Measurements from ENCODE around the gene INSR. TPM values are rescaled to one million over a fixed set of nuclear protein-coding genes. Genes with fewer than 3 reads are reported as not detected.
A peak's percentile ranks its signal among the peaks of the same experiment; 100 is the strongest.

INSR gene
- total and polyA plus RNA-seq, 3 experiments from 2014 or later, result 1.2 TPM; not detected in 1

GRCh38 chr19:7137120-7137519 lies 157.1 kb downstream of the INSR start:
- ChIA-PET CTCF (no interaction called here), POLR2A (no interaction called here)
- no peaks in the 10 kb centered on the region for H3K36me3 Mint-ChIP-seq
- H3K4me3 Mint-ChIP-seq, result no peak overlapping the region
- peaks cover 0 to 2% of the 10 kb centered on the region in 2 donors for H3K27me3 Mint-ChIP-seq
- Histone ChIP-seq H3K27ac (ENCODE audit: low read depth, low read length) (no peak overlapping the region), H3K4me3 (ENCODE audit: low read length) (no peak overlapping the region), H3K4me1 (ENCODE audit: insufficient read depth, low read length) (no peaks in the 10 kb centered on the region), H3K36me3 (ENCODE audit: insufficient read depth, low read length) (no peaks in the 10 kb centered on the region), H3K27me3 (ENCODE audit: insufficient read depth, low read length, poor library complexity, severe bottlenecking) (no peaks in the 10 kb centered on the region), H3K9me3 (ENCODE audit: low read length) (no peaks in the 10 kb centered on the region)
- H3K9me3 Mint-ChIP-seq, result peaks cover 0 to 5% (median 0%) of the 10 kb centered on the region in 5 donors
- DNase-seq, result no peak
- no peaks in the 10 kb centered on the region for H3K4me1 Mint-ChIP-seq
- H3K27ac Mint-ChIP-seq, result no peak overlapping the region

DNA sequence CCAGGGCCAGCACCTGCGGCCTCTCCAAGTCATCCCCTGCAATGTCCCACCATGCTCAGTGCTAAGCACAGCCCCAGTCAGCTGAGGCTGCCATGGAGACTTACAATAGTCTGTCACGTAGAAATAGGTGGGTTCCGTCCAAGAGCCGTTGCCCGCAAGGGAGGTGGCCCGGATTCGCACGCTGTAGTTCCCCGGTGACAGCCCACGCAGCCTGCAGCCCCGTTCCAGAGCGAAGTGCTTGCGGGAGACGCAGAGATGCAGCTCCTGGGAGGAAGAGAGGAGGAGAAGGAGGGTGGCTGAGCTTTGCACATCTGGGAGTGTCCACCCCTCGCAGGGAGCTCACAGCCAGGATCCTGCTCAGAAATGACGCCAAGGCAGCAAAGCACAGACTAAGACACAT lies 162.2 kb downstream of the INSR start:
- Mint-ChIP-seq H3K27me3 (peaks cover 4 to 7% of the 10 kb centered on the region in 2 donors), H3K4me1 (no peaks in the 10 kb centered on the region), H3K36me3 (no peaks in the 10 kb centered on the region), H3K27ac (no peak overlapping the region), H3K9me3 (peaks cover 0 to 2% (median 0%) of the 10 kb centered on the region in 5 donors), H3K4me3 (no peak overlapping the region)
- Histone ChIP-seq H3K4me3 (ENCODE audit: low read length) (no peak overlapping the region), H3K27me3 (ENCODE audit: insufficient read depth, low read length, poor library complexity, severe bottlenecking) (no peaks in the 10 kb centered on the region), H3K4me1 (ENCODE audit: insufficient read depth, low read length) (no peaks in the 10 kb centered on the region), H3K9me3 (ENCODE audit: low read length) (no peaks in the 10 kb centered on the region), H3K36me3 (ENCODE audit: insufficient read depth, low read length) (no peaks in the 10 kb centered on the region), H3K27ac (ENCODE audit: low read depth, low read length) (no peak overlapping the region)
- ChIA-PET POLR2A (no interaction called here), CTCF (no interaction called here)
- no peak for DNase-seq

- H3K9me3 ChIP-seq (ENCODE audit: low read length), result no peaks in the 10 kb centered on the region
- no peak overlapping the region for H3K27ac Mint-ChIP-seq
- peaks cover 0 to 1% (median 0%) of the 10 kb centered on the region in 3 donors for H3K36me3 Mint-ChIP-seq
- no peaks in the 10 kb centered on the region for H3K36me3 ChIP-seq (ENCODE audit: insufficient read depth, low read length)
- no peaks in the 10 kb centered on the region for H3K27me3 ChIP-seq (ENCODE audit: insufficient read depth, low read length, poor library complexity, severe bottlenecking)
- H3K4me3 Mint-ChIP-seq, result no peak overlapping the region
- no peak overlapping the region for H3K4me3 ChIP-seq (ENCODE audit: low read length)
- H3K9me3 Mint-ChIP-seq, result peaks cover 0 to 6% (median 4%) of the 10 kb centered on the region in 5 donors
- peaks cover 4 to 7% of the 10 kb centered on the region in 2 donors for H3K27me3 Mint-ChIP-seq
- POLR2A ChIA-PET, result no interaction called here
- CTCF ChIA-PET, result no interaction called here
- no peaks in the 10 kb centered on the region for H3K4me1 ChIP-seq (ENCODE audit: insufficient read depth, low read length)
- H3K4me1 Mint-ChIP-seq, result no peaks in the 10 kb centered on the region
- no peak overlapping the region for H3K27ac ChIP-seq (ENCODE audit: low read depth, low read length)
- DNase-seq, result no peak
Measured at GRCh38 chr19:7130043-7130442, 164.2 kb downstream of the INSR start.

GRCh38 chr19:7126132-7126531 lies 168.1 kb downstream of the INSR start:
- H3K4me3 ChIP-seq (ENCODE audit: low read length), result no peak overlapping the region
- Mint-ChIP-seq H3K27me3 (peaks cover 0 to 14% of the 10 kb centered on the region in 2 donors), H3K4me1 (no peaks in the 10 kb centered on the region), H3K36me3 (peaks cover 0 to 3% (median 0%) of the 10 kb centered on the region in 3 donors), H3K27ac (no peak overlapping the region), H3K4me3 (no peak overlapping the region), H3K9me3 (peaks cover 0 to 9% (median 4%) of the 10 kb centered on the region in 5 donors)
- H3K27ac ChIP-seq (ENCODE audit: low read depth, low read length), result no peak overlapping the region
- ChIA-PET CTCF (no interaction called here), POLR2A (no interaction called here)
- no peaks in the 10 kb centered on the region for H3K4me1 ChIP-seq (ENCODE audit: insufficient read depth, low read length)
- no peak for DNase-seq
- H3K27me3 ChIP-seq (ENCODE audit: insufficient read depth, low read length, poor library complexity, severe bottlenecking), result no peaks in the 10 kb centered on the region
- H3K36me3 ChIP-seq (ENCODE audit: insufficient read depth, low read length), result no peaks in the 10 kb centered on the region
- no peaks in the 10 kb centered on the region for H3K9me3 ChIP-seq (ENCODE audit: low read length)

DNA sequence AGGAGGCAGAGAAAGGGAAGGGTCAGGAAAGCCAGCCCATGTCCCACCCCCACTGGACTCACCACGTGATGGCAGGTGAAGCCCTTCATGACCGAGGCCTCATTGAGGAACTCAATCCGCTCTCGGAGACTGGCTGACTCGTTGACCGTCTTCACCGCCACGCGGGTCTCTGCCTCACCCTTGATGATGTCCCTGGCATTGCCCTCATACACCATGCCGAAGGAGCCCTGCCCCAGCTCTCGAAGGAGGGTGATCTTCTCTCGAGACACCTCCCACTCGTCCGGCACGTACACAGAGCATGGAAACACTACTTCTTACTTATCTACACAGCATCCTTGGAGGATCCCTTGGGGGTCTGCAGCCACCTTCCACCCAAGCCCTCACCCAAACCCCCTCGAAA lies 169.0 kb downstream of the INSR start:
- Histone ChIP-seq H3K4me3 (ENCODE audit: low read length) (no peak overlapping the region), H3K9me3 (ENCODE audit: low read length) (no peaks in the 10 kb centered on the region), H3K27me3 (ENCODE audit: insufficient read depth, low read length, poor library complexity, severe bottlenecking) (no peaks in the 10 kb centered on the region), H3K4me1 (ENCODE audit: insufficient read depth, low read length) (no peaks in the 10 kb centered on the region), H3K27ac (ENCODE audit: low read depth, low read length) (no peak overlapping the region), H3K36me3 (ENCODE audit: insufficient read depth, low read length) (no peaks in the 10 kb centered on the region)
- DNase-seq, result no peak
- Mint-ChIP-seq H3K4me1 (no peaks in the 10 kb centered on the region), H3K9me3 (peaks cover 0 to 9% (median 4%) of the 10 kb centered on the region in 5 donors), H3K27me3 (peaks cover 0 to 11% of the 10 kb centered on the region in 2 donors), H3K36me3 (peaks cover 0 to 3% (median 0%) of the 10 kb centered on the region in 3 donors), H3K4me3 (no peak overlapping the region), H3K27ac (no peak overlapping the region)
- ChIA-PET POLR2A (no interaction called here), CTCF (no interaction called here)

- peaks cover 0 to 9% (median 2%) of the 10 kb centered on the region in 5 donors for H3K9me3 Mint-ChIP-seq
- Histone ChIP-seq H3K27ac (ENCODE audit: low read depth, low read length) (no peak overlapping the region), H3K36me3 (ENCODE audit: insufficient read depth, low read length) (no peaks in the 10 kb centered on the region), H3K4me3 (ENCODE audit: low read length) (no peak overlapping the region), H3K27me3 (ENCODE audit: insufficient read depth, low read length, poor library complexity, severe bottlenecking) (no peaks in the 10 kb centered on the region), H3K9me3 (ENCODE audit: low read length) (no peaks in the 10 kb centered on the region), H3K4me1 (ENCODE audit: insufficient read depth, low read length) (no peaks in the 10 kb centered on the region)
- DNase-seq, result no peak
- no peak overlapping the region for H3K4me3 Mint-ChIP-seq
- no peak overlapping the region for H3K27ac Mint-ChIP-seq
- no peaks in the 10 kb centered on the region for H3K4me1 Mint-ChIP-seq
- ChIA-PET POLR2A (no interaction called here), CTCF (no interaction called here)
- peaks cover 0 to 3% (median 0%) of the 10 kb centered on the region in 3 donors for H3K36me3 Mint-ChIP-seq
- H3K27me3 Mint-ChIP-seq, result peaks cover 0 to 12% of the 10 kb centered on the region in 2 donors
Measured at GRCh38 chr19:7124782-7125181, 169.4 kb downstream of the INSR start.

DNA sequence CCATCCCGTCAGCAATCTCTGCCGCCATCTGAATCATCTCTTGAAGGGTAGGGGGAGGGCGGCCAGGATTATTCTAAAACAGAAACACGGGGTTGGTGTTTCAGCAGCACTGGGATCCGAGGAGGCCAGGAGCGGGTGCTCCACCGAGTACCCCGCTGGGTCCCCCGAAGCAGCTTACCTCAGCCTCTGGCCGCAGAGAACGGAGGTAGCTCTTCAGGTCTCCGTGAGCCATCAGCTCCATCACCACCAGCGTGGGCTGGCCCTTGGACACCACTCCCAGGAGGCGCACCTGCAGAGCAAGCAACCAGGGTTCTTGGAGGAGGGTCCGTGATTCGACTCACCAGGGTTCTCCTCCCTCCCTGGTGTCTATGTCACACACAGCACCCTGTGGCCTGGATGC lies 171.5 kb downstream of the INSR start:
- H3K27ac Mint-ChIP-seq, result no peak overlapping the region
- no peak for DNase-seq
- H3K9me3 ChIP-seq (ENCODE audit: low read length), result no peaks in the 10 kb centered on the region
- H3K4me1 ChIP-seq (ENCODE audit: insufficient read depth, low read length), result no peaks in the 10 kb centered on the region
- H3K36me3 Mint-ChIP-seq, result peaks cover 0 to 3% (median 0%) of the 10 kb centered on the region in 3 donors
- H3K4me3 ChIP-seq (ENCODE audit: low read length), result no peak overlapping the region
- H3K27me3 Mint-ChIP-seq, result peaks cover 3 to 13% of the 10 kb centered on the region in 2 donors
- H3K36me3 ChIP-seq (ENCODE audit: insufficient read depth, low read length), result no peaks in the 10 kb centered on the region
- no peak overlapping the region for H3K4me3 Mint-ChIP-seq
- peaks cover 0 to 9% (median 2%) of the 10 kb centered on the region in 5 donors for H3K9me3 Mint-ChIP-seq
- H3K27ac ChIP-seq (ENCODE audit: low read depth, low read length), result no peak overlapping the region
- H3K4me1 Mint-ChIP-seq, result no peaks in the 10 kb centered on the region
- no peaks in the 10 kb centered on the region for H3K27me3 ChIP-seq (ENCODE audit: insufficient read depth, low read length, poor library complexity, severe bottlenecking)
- POLR2A ChIA-PET, result interaction anchor here (0.6 kb wide), 1 partner anchor 47 kb away, joined by 3 read pairs; no protein-coding TSS in a partner anchor
- CTCF ChIA-PET, result no interaction called here

DNA sequence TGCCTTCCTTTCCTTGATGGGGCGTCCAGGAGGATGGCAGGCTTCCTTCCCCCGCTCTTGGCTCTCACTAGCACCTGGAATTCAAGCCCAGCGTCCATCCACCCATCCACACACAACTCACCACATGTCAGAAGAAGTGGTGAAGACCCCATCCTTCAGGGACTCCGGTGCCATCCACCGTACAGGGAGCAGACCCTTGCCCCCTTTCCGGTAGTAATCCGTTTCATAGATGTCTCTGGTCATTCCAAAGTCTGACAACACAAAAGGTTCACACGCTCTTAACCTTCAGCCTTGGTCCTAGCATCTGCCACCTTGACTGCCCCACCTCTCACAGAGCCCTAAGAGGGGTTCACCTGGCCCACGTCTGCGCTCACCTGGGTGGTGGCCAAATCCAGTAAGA lies 173.7 kb downstream of the INSR start:
- Mint-ChIP-seq H3K27ac (no peak overlapping the region), H3K27me3 (peaks cover 12 to 15% of the 10 kb centered on the region in 2 donors), H3K36me3 (peaks cover 0 to 2% (median 0%) of the 10 kb centered on the region in 3 donors), H3K4me1 (no peaks in the 10 kb centered on the region), H3K9me3 (peaks cover 0 to 6% (median 0%) of the 10 kb centered on the region in 5 donors), H3K4me3 (no peak overlapping the region)
- no peaks in the 10 kb centered on the region for H3K27me3 ChIP-seq (ENCODE audit: insufficient read depth, low read length, poor library complexity, severe bottlenecking)
- no peak overlapping the region for H3K4me3 ChIP-seq (ENCODE audit: low read length)
- H3K9me3 ChIP-seq (ENCODE audit: low read length), result no peaks in the 10 kb centered on the region
- ChIA-PET CTCF (no interaction called here), POLR2A (no interaction called here)
- no peaks in the 10 kb centered on the region for H3K4me1 ChIP-seq (ENCODE audit: insufficient read depth, low read length)
- no peak overlapping the region for H3K27ac ChIP-seq (ENCODE audit: low read depth, low read length)
- H3K36me3 ChIP-seq (ENCODE audit: insufficient read depth, low read length), result no peaks in the 10 kb centered on the region
- DNase-seq, result no peak

GRCh38 chr19:7119582-7119981 lies 174.6 kb downstream of the INSR start:
- Mint-ChIP-seq H3K4me1 (no peaks in the 10 kb centered on the region), H3K27me3 (peaks cover 14 to 19% of the 10 kb centered on the region in 2 donors)
- CTCF ChIA-PET, result no interaction called here

More at GRCh38 chr19:7119582-7119981, 174.6 kb downstream of the INSR start:
- Histone ChIP-seq H3K36me3 (ENCODE audit: insufficient read depth, low read length) (no peaks in the 10 kb centered on the region), H3K4me3 (ENCODE audit: low read length) (no peak overlapping the region), H3K27me3 (ENCODE audit: insufficient read depth, low read length, poor library complexity, severe bottlenecking) (no peaks in the 10 kb centered on the region), H3K4me1 (ENCODE audit: insufficient read depth, low read length) (no peaks in the 10 kb centered on the region), H3K27ac (ENCODE audit: low read depth, low read length) (no peak overlapping the region), H3K9me3 (ENCODE audit: low read length) (no peaks in the 10 kb centered on the region)
- no peak for DNase-seq
- POLR2A ChIA-PET, result no interaction called here
- peak overlapping the region in 1 of 8 donors; percentile 55 for H3K27ac Mint-ChIP-seq
- no peak overlapping the region for H3K4me3 Mint-ChIP-seq
- H3K9me3 Mint-ChIP-seq, result peaks cover 0 to under 1% (median 0%) of the 10 kb centered on the region in 5 donors
- H3K36me3 Mint-ChIP-seq, result peaks cover 0 to under 1% (median 0%) of the 10 kb centered on the region in 3 donors

Measured in CD8-positive, alpha-beta memory T cell (primary cell).